Stimulated activated effector memory CD8-positive, alpha-beta T cell treated with anti-CD3 and anti-CD28 coated beads, Interleukin-12 subunit alpha, Interleukin-12 subunit beta, amount 100 ng/mL, for 72 hours (primary cell): ENCODE results near the gene UBE2G2.

Experiments
- ATAC-seq: fragments of 150-1000 bp; cut with Tn5 transposase; 2 replicates; pipeline ENCODE4 v1.10.0; 2021
- DNase-seq, 2 donors: peaks; one replicate each; pipeline ENCODE4 v3.0.0; 2021 to 2022; ENCODE audit warnings: low spot score in 2 of 2
- H3K27ac Mint-ChIP-seq: one replicate; pipeline ENCODE4 v1.8.0; 2022; ENCODE audit warnings: mild to moderate bottlenecking, mixed read lengths
- H3K36me3 Mint-ChIP-seq: one replicate; pipeline ENCODE4 v1.8.0; 2022; ENCODE audit warnings: mild to moderate bottlenecking, mixed read lengths
- H3K4me1 Mint-ChIP-seq: one replicate; pipeline ENCODE4 v1.8.0; 2022; ENCODE audit warnings: mixed read lengths
- H3K4me3 Mint-ChIP-seq: one replicate; pipeline ENCODE4 v1.8.0; 2022; ENCODE audit warnings: mild to moderate bottlenecking, mixed read lengths
- H3K9me3 Mint-ChIP-seq: one replicate; pipeline ENCODE4 v1.8.0; 2022; ENCODE audit warnings: mixed read lengths

UBE2G2 gene

DNA sequence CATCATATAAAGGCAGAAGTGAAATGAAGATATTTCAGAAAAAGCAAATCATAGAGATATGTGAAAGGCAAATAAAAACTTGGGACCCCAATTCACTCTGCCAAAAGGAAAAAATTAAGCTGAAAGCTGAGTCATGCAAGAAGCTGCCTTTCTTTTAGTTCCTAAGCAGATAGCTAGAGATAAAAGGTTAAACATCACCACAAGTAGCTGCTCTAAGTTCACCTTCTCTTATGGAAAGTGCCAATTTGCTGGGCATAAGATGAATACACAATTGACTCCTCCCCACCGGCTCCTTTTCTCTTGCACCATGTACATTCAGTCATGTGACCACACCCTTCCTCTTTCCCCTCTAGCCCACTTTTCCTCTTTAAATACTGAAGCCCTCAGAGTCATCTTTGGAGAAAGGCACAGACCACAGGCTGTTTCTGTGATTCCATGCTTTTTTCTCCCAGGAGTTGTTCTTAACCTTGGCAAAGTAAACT lies 21.6 kb upstream of the UBE2G2 start:
- Mint-ChIP-seq H3K27ac (no peak overlapping the region), H3K36me3 (no peaks in the 10 kb centered on the region)
- no peak for DNase-seq

DNA sequence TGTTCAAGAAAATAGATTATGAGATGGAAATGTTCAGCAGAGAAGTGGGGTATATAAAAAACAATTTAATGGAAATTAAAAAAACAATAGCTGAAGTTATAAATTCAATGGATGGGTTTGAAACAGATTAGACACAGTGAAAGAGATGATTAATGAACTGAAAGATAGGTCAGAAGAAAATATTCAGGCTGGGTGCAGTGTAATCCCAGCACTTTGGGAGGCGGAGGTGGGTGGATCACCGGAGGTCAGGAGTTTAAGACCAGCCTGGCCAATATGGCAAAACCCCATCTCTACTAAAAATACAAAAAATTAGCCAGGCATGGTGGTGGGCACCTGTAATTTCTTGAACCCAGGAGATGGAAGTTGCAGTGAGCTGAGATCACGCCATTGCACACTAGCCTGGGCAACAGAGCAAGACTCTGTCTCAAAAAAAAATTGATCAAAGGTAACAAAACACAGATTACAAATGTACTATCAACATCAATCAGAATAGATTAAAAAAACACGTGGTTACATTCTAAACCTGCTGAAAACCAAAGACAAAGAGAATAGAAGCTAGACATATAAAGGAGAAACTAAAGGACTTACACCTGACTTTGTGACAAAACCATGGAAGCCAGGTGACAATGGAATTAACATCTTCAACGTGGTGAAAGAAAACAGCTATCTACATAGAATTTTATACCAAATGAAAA lies 21.0 kb upstream of the UBE2G2 start:
- Mint-ChIP-seq H3K4me3 (no peak overlapping the region), H3K9me3 (peaks cover 14% of the 10 kb centered on the region), H3K27ac (no peak overlapping the region), H3K36me3 (no peaks in the 10 kb centered on the region), H3K4me1 (no peaks in the 10 kb centered on the region)
- DNase-seq: no peak
- no peak for ATAC-seq

More for the DNA sequence above, 21.6 kb upstream of the UBE2G2 start:
- H3K4me3 Mint-ChIP-seq: no peak overlapping the region
- H3K4me1 Mint-ChIP-seq: no peaks in the 10 kb centered on the region
- no peak for ATAC-seq
- peaks cover 18% of the 10 kb centered on the region for H3K9me3 Mint-ChIP-seq

DNA sequence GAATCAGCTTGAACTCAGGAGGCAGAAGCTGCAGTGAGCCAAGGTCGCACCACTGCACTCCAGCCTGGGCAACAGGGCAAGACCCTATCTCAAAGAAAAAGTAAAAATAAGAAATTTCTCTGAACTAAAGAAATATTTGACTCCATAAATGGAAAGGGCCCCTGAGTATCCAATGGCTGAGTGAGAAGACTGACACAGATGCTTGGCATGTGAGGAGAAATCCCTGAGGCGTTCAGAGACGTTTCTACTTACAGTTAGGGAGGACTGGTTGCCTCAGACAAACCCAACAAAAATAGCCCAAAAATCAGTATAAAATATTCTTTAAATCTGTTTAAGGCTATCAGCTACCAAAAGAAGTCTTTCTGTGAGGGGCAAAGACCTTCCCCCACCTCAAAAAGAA lies 19.2 kb upstream of the UBE2G2 start:
- no peak for ATAC-seq
- peaks cover 14% of the 10 kb centered on the region for H3K9me3 Mint-ChIP-seq
- no peak overlapping the region for H3K27ac Mint-ChIP-seq
- no peak for DNase-seq
- H3K36me3 Mint-ChIP-seq: peaks cover 7% of the 10 kb centered on the region
- peaks cover 10% of the 10 kb centered on the region for H3K4me1 Mint-ChIP-seq
- H3K4me3 Mint-ChIP-seq: no peak overlapping the region

DNA sequence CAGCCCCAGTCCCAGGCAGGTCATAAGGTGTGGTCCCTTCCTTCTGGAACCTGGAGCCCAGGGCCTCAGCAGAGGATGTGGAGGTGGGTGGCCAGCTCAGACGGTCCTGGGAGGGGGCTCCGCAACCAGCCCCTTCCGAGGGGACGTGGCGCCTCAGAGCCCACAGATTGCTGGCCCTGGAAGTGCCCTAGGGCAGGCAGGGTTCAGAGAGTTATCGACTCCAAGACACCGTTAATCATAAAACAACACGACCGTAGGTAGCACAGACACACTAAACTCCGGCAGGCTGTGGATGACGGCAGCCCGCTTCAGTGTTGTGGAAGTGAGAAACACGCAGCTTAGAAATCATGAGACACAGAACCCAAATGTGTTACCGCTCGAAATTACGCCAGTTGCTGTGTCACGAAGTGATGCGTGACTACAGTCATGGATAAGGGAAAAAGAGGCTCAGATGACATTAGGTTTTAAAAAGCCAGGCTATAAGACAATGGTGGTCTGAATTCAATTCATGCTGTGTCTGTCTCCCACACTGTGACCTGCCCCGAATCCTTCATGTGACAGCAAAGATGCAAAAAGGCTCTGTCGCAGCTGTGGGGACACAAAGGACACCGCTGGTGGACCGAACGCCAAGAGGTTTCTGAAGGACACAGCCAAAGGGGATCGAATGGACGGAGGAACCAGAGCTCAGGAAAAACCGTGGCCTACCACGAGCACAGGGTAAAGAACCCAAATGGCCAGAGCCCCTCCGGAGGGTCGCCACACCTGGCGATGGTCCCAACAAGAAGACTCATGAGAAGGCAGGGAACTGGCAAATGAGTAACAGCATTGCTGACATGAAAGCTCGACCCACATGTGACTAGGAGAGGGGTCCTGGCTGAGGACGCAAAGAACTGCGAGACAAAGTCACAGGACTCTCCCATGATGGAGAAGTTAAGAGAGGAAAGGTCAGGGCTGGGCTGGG lies 17.9 kb upstream of the UBE2G2 start:
- Mint-ChIP-seq H3K36me3 (peaks cover 14% of the 10 kb centered on the region), H3K4me3 (peak overlapping the region; percentile 78), H3K27ac (peak overlapping the region; percentile 24), H3K9me3 (peaks cover 14% of the 10 kb centered on the region), H3K4me1 (peaks cover 16% of the 10 kb centered on the region)
- DNase-seq: no peak
- ATAC-seq: no peak

GRCh38 chr21:44818640-44819011 lies 17.0 kb upstream of the UBE2G2 start:
- H3K9me3 Mint-ChIP-seq: peaks cover 11% of the 10 kb centered on the region
- no peak for ATAC-seq
- H3K27ac Mint-ChIP-seq: no peak overlapping the region

GRCh38 chr21:44817914-44818639 lies 16.5 kb upstream of the UBE2G2 start, which contains the start of gene SUMO3:
TSS of gene SUMO3 (minus strand) at chr21:44818062. CDS start at chr21:44817968, 94 bp downstream.
- Mint-ChIP-seq H3K36me3 (peaks cover 22% of the 10 kb centered on the region), H3K9me3 (peaks cover 7% of the 10 kb centered on the region), H3K4me1 (peaks cover 16% of the 10 kb centered on the region), H3K4me3 (peak within 1 kb of the TSS; percentile 78), H3K27ac (no peak within 1 kb of the TSS)
- peak; percentile 85 for ATAC-seq
- DNase-seq: peak; percentile 92 to 93

More at GRCh38 chr21:44818640-44819011, 17.0 kb upstream of the UBE2G2 start:
- Mint-ChIP-seq H3K4me1 (peaks cover 16% of the 10 kb centered on the region), H3K36me3 (peaks cover 22% of the 10 kb centered on the region), H3K4me3 (peak overlapping the region; percentile 78)
- no peak for DNase-seq

GRCh38 chr21:44817506-44817880 lies 15.9 kb upstream of the UBE2G2 start:
- H3K27ac Mint-ChIP-seq: no peak overlapping the region
- ATAC-seq (peak; percentile 83), DNase-seq (peak; percentile 94)

DNA sequence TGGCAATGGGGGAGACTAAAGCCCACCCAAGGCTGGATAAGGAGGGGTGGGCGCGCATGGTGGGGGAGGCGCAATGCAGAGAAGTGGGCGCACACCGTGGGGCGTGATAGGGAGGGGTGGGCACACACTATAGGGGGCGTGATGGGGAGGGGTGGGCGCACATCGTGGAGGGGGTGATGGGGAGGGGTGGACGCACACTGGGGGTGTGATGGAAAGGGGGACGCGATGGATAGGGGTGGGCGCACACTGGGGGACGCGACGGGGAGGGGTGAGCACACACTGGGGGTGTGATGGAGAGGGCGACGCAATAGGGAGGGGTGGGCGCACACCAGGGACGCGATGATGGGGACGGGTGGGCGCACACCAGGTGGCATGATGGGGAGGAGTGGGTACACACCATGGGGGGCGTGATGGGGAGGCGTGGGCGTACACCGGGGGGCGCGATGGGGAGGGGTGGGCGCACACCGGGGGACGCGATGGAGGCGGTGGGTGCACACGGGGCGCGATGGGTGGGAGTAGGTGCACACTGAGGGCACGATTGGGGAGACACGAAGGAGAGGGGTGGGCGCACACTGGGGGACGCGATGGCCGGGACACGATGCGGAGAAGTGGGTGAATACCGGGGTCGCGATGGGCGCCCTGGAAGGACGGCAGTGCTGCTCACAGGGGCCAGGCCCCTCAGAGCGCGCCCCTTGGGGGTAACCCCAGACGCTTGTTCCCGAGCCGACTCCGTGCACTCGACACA lies 15.3 kb upstream of the UBE2G2 start:
- Mint-ChIP-seq H3K36me3 (peaks cover 30% of the 10 kb centered on the region), H3K9me3 (no peaks in the 10 kb centered on the region), H3K4me1 (peaks cover 16% of the 10 kb centered on the region), H3K27ac (peak overlapping the region; percentile 75), H3K4me3 (peak overlapping the region; percentile 78)
- no peak for ATAC-seq
- DNase-seq: no peak

More at GRCh38 chr21:44817506-44817880, 15.9 kb upstream of the UBE2G2 start:
- peaks cover 25% of the 10 kb centered on the region for H3K36me3 Mint-ChIP-seq
- H3K4me3 Mint-ChIP-seq: peak overlapping the region; percentile 78
- peaks cover 4% of the 10 kb centered on the region for H3K9me3 Mint-ChIP-seq
- peaks cover 16% of the 10 kb centered on the region for H3K4me1 Mint-ChIP-seq

- ATAC-seq: no peak
- H3K27ac Mint-ChIP-seq: peak overlapping the region; percentile 75
- peak overlapping the region; percentile 78 for H3K4me3 Mint-ChIP-seq
- peaks cover 18% of the 10 kb centered on the region for H3K4me1 Mint-ChIP-seq
- peaks cover 39% of the 10 kb centered on the region for H3K36me3 Mint-ChIP-seq
- no peaks in the 10 kb centered on the region for H3K9me3 Mint-ChIP-seq
- DNase-seq: no peak
Observed at GRCh38 chr21:44815852-44816628, 14.4 kb upstream of the UBE2G2 start.

GRCh38 chr21:44815225-44815624 lies 13.6 kb upstream of the UBE2G2 start:
- Mint-ChIP-seq H3K27ac (no peak overlapping the region), H3K4me1 (peaks cover 23% of the 10 kb centered on the region), H3K9me3 (no peaks in the 10 kb centered on the region), H3K4me3 (no peak overlapping the region), H3K36me3 (peaks cover 47% of the 10 kb centered on the region)
- DNase-seq (no peak), ATAC-seq (no peak)

DNA sequence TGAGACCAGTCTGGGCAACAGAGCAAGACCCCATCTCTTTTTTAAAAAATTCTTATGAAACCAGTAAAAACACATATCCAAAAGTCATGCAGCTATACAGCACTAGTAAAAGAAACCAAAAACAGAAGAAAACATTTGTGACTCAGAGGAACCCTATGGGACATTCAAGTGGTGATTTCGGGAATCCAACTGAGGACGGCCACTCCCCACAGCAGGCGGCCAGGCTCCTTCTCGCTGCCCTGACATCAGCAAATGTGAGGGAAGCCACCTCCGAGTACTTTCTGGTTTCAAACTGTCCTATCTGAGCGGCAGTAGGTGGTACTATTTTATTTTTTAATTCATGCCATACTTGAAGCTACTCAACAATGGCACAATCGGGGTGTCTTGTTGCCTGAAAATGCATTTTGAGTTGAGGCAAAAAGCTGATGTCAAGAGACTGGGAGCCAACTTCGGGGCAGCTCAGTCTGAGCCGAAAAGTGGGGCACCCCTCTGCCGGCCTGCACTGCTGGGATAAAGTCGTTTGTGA lies 12.9 kb upstream of the UBE2G2 start:
- ATAC-seq (no peak), DNase-seq (no peak)
- H3K4me1 Mint-ChIP-seq: peaks cover 23% of the 10 kb centered on the region
- no peak overlapping the region for H3K4me3 Mint-ChIP-seq
- H3K27ac Mint-ChIP-seq: no peak overlapping the region
- H3K9me3 Mint-ChIP-seq: no peaks in the 10 kb centered on the region
- H3K36me3 Mint-ChIP-seq: peaks cover 53% of the 10 kb centered on the region

GRCh38 chr21:44813727-44814126 lies 12.1 kb upstream of the UBE2G2 start:
- H3K27ac Mint-ChIP-seq: no peak overlapping the region

GRCh38 chr21:44813149-44813548 lies 11.5 kb upstream of the UBE2G2 start:
- Mint-ChIP-seq H3K4me3 (no peak overlapping the region), H3K36me3 (peaks cover 66% of the 10 kb centered on the region), H3K4me1 (peaks cover 23% of the 10 kb centered on the region), H3K9me3 (no peaks in the 10 kb centered on the region), H3K27ac (no peak overlapping the region)
- ATAC-seq (no peak), DNase-seq (no peak)

More at GRCh38 chr21:44813727-44814126, 12.1 kb upstream of the UBE2G2 start:
- H3K4me3 Mint-ChIP-seq: no peak overlapping the region
- peaks cover 61% of the 10 kb centered on the region for H3K36me3 Mint-ChIP-seq
- ATAC-seq (no peak), DNase-seq (no peak)
- no peaks in the 10 kb centered on the region for H3K9me3 Mint-ChIP-seq
- peaks cover 23% of the 10 kb centered on the region for H3K4me1 Mint-ChIP-seq
